Measurements from ENCODE around the gene NCOA7.

NCOA7 gene

GRCh38 chr6:125819535-125820326 lies 29.0 kb downstream of the NCOA7 start:
- Histone ChIP-seq H3K36me3 (ENCODE audit: low read length) (peaks cover 29% of the 10 kb centered on the region), H3K9me3 (ENCODE audit: insufficient read depth, low read length) (no peaks in the 10 kb centered on the region), H3K4me3 (ENCODE audit: insufficient read depth, low read length, poor library complexity, severe bottlenecking) (no peak overlapping the region), H3K9ac (ENCODE audit: low read length) (no peak overlapping the region), H3F3A (ENCODE audit: insufficient read depth) (no peaks in the 10 kb centered on the region), H3K4me2 (ENCODE audit: low read depth, low read length, poor library complexity, severe bottlenecking) (no peak overlapping the region), H3K79me2 (ENCODE audit: insufficient read depth, low read length) (peaks cover 82% of the 10 kb centered on the region), H3K27me3 (ENCODE audit: low read length) (no peaks in the 10 kb centered on the region), H3K9me2 (replicated peaks; ENCODE audit: insufficient read depth, low read length) (no peaks in the 10 kb centered on the region), H2AFZ (ENCODE audit: low read depth, low read length, severe bottlenecking) (no peak overlapping the region), H3K27ac (ENCODE audit: low read depth, low read length) (no peak overlapping the region), H4K20me1 (ENCODE audit: low read depth, low read length) (no peaks in the 10 kb centered on the region)
- no peak for TF ChIP-seq CTCF (IDR thresholded peaks at IDR 0.05; ENCODE audit: insufficient read depth, low read length, poor library complexity, severe bottlenecking)
- TF ChIP-seq EZH2phosphoT487 (conservative IDR thresholded peaks at IDR 0.05; ENCODE audit: low read length) = no peak

- no peaks in the 10 kb centered on the region for H3K27me3 ChIP-seq (ENCODE audit: low read length)
- no peaks in the 10 kb centered on the region for H3F3A ChIP-seq (ENCODE audit: insufficient read depth)
- H3K9me3 ChIP-seq (ENCODE audit: insufficient read depth, low read length) = no peaks in the 10 kb centered on the region
- H3K4me3 ChIP-seq (ENCODE audit: insufficient read depth, low read length, poor library complexity, severe bottlenecking) = no peak overlapping the region
- no peak overlapping the region for H3K4me2 ChIP-seq (ENCODE audit: low read depth, low read length, poor library complexity, severe bottlenecking)
- TF ChIP-seq CTCF (IDR thresholded peaks at IDR 0.05; ENCODE audit: insufficient read depth, low read length, poor library complexity, severe bottlenecking) = no peak
- no peak overlapping the region for H3K9ac ChIP-seq (ENCODE audit: low read length)
- no peak overlapping the region for H2AFZ ChIP-seq (ENCODE audit: low read depth, low read length, severe bottlenecking)
- H3K9me2 ChIP-seq (replicated peaks; ENCODE audit: insufficient read depth, low read length) = no peaks in the 10 kb centered on the region
- peaks cover 76% of the 10 kb centered on the region for H3K79me2 ChIP-seq (ENCODE audit: insufficient read depth, low read length)
- no peaks in the 10 kb centered on the region for H4K20me1 ChIP-seq (ENCODE audit: low read depth, low read length)
- no peak overlapping the region for H3K27ac ChIP-seq (ENCODE audit: low read depth, low read length)
- H3K36me3 ChIP-seq (ENCODE audit: low read length) = peaks cover 11% of the 10 kb centered on the region; the same call in 1 of the 2 replicates
Measured at GRCh38 chr6:125821825-125822281, 31.1 kb downstream of the NCOA7 start.

GRCh38 chr6:125823180-125823579 lies 32.4 kb downstream of the NCOA7 start:
- Histone ChIP-seq H4K20me1 (ENCODE audit: low read depth, low read length) (no peaks in the 10 kb centered on the region), H3K9me2 (replicated peaks; ENCODE audit: insufficient read depth, low read length) (no peaks in the 10 kb centered on the region), H3F3A (ENCODE audit: insufficient read depth) (no peaks in the 10 kb centered on the region), H3K9ac (ENCODE audit: low read length) (no peak overlapping the region), H3K36me3 (ENCODE audit: low read length) (peaks cover 2% of the 10 kb centered on the region; the same call in 1 of the 2 replicates), H3K4me3 (ENCODE audit: insufficient read depth, low read length, poor library complexity, severe bottlenecking) (no peak overlapping the region), H3K9me3 (ENCODE audit: insufficient read depth, low read length) (no peaks in the 10 kb centered on the region), H3K27ac (ENCODE audit: low read depth, low read length) (no peak overlapping the region), H3K27me3 (ENCODE audit: low read length) (no peaks in the 10 kb centered on the region), H2AFZ (ENCODE audit: low read depth, low read length, severe bottlenecking) (no peak overlapping the region), H3K4me2 (ENCODE audit: low read depth, low read length, poor library complexity, severe bottlenecking) (no peak overlapping the region), H3K79me2 (ENCODE audit: insufficient read depth, low read length) (peaks cover 75% of the 10 kb centered on the region)
- no peak for TF ChIP-seq EZH2phosphoT487 (conservative IDR thresholded peaks at IDR 0.05; ENCODE audit: low read length)
- TF ChIP-seq CTCF (IDR thresholded peaks at IDR 0.05; ENCODE audit: insufficient read depth, low read length, poor library complexity, severe bottlenecking) = no peak

Measured in SU-DHL-6 (cell line).